Thoracic aorta (tissue), 2 donors: ENCODE results near the gene ADARB1. TPM values are rescaled to one million over a fixed set of nuclear protein-coding genes. Genes with fewer than 3 reads are reported as not detected.

Experiments used
- ATAC-seq: fragments of 150-250 bp; one replicate; pipeline ENCODE4 v1.8.0; 2017; ENCODE audit warnings: low read depth; ENCODE audit not compliant: insufficient number of reproducible peaks, low FRiP score
- DNase-seq: peaks from one replicate; pipeline ENCODE4 v3.0.0-alpha.2; 2020; ENCODE audit warnings: low spot score
- H3K27ac ChIP-seq, 2 donors: fragments of 200-600 bp; sonication (generic); 1 replicate in 1 of 2; 2 replicates in 1 of 2; pipeline ENCODE4 v1.5.1; 2016; ENCODE audit warnings: mild to moderate bottlenecking in 2 of 2, moderate library complexity in 2 of 2
- H3K27me3 ChIP-seq: fragments of 200-600 bp; sonication (generic); replicated peaks from 2 replicates; pipeline ENCODE4 v1.6.0; 2016; ENCODE audit warnings: mild to moderate bottlenecking; ENCODE audit not compliant: insufficient read depth
- H3K36me3 ChIP-seq: fragments of 200-600 bp; sonication (generic); one replicate; pipeline ENCODE4 v1.5.1; 2016
- H3K4me1 ChIP-seq, 2 donors: fragments of 200-600 bp; sonication (generic); 1 replicate in 1 of 2; 2 replicates in 1 of 2; pipeline versions ENCODE4 v1.5.1 to v1.6.0; 2016; ENCODE audit warnings: low read depth in 2 of 2, mild to moderate bottlenecking in 1 of 2; ENCODE audit not compliant: control insufficient read depth in 1 of 2
- H3K4me3 ChIP-seq: fragments of 200-600 bp; sonication (generic); 2 replicates; pipeline ENCODE4 v1.5.1; 2016; ENCODE audit warnings: mild to moderate bottlenecking
- H3K9me3 ChIP-seq: fragments of 200-600 bp; sonication (generic); 2 replicates; pipeline ENCODE4 v1.5.1; 2016
- CTCF ChIP-seq: fragments of 200-600 bp; sonication (generic); IDR thresholded peaks from one replicate; pipeline ENCODE4 v1.5.1; 2019; ENCODE audit warnings: antibody characterized with exemption
- total RNA-seq, 2 donors: library from RNA; depleted of rRNA; stranded (reverse); fragments of >200 nt; gene quantifications; one replicate each; pipeline versions ENCODE4 v1.1.0 to v1.2.3, GENCODE V29; 2016

The ADARB1 gene
- total RNA-seq, 2 donors from 2014 or later: 124 to 201 TPM

GRCh38 chr21:45127937-45128336, 53.6 kb downstream of the ADARB1 start:
- ATAC-seq: no peak
- Histone ChIP-seq H3K9me3 (no peaks in the 10 kb centered on the region), H3K27ac (peak overlapping the region; percentile 81 to 93), H3K27me3 (no peaks in the 10 kb centered on the region), H3K36me3 (no peaks in the 10 kb centered on the region), H3K4me3 (no peak overlapping the region), H3K4me1 (peaks cover 39 to 62% of the 10 kb centered on the region in 2 donors)
- DNase-seq: no peak
- TF ChIP-seq CTCF: no peak

GRCh38 chr21:45128613-45129188, 54.3 kb downstream of the ADARB1 start:
- ATAC-seq: peak; percentile 33
- peak overlapping the region; percentile 11 for H3K4me3 ChIP-seq
- peak; percentile 82 for TF ChIP-seq CTCF

GRCh38 chr21:45129189-45129923, 55.0 kb downstream of the ADARB1 start:
- Histone ChIP-seq H3K4me3 (peak overlapping the region; percentile 62), H3K27ac (peak overlapping the region; percentile 81 to 93), H3K9me3 (no peaks in the 10 kb centered on the region), H3K36me3 (no peaks in the 10 kb centered on the region), H3K27me3 (no peaks in the 10 kb centered on the region), H3K4me1 (peaks cover 42 to 69% of the 10 kb centered on the region in 2 donors)
- ATAC-seq (peak; percentile 5), DNase-seq (no peak)
- TF ChIP-seq CTCF: no peak

More at GRCh38 chr21:45128613-45129188, 54.3 kb downstream of the ADARB1 start:
- no peak for DNase-seq
- H3K36me3 ChIP-seq: no peaks in the 10 kb centered on the region
- H3K9me3 ChIP-seq: no peaks in the 10 kb centered on the region
- no peaks in the 10 kb centered on the region for H3K27me3 ChIP-seq
- H3K4me1 ChIP-seq: peaks cover 42 to 69% of the 10 kb centered on the region in 2 donors
- H3K27ac ChIP-seq: peak overlapping the region; percentile 81 to 93

- Histone ChIP-seq H3K27me3 (no peaks in the 10 kb centered on the region), H3K4me1 (peaks cover 41 to 66% of the 10 kb centered on the region in 2 donors), H3K9me3 (no peaks in the 10 kb centered on the region), H3K27ac (peak overlapping the region; percentile 81 to 93), H3K4me3 (peak overlapping the region; percentile 62), H3K36me3 (peaks cover 7% of the 10 kb centered on the region)
- no peak for TF ChIP-seq CTCF
- DNase-seq (no peak), ATAC-seq (peak; percentile 39)
These were observed 56.0 kb downstream of the ADARB1 start for GRCh38 chr21:45130324-45130774.

- no peak for TF ChIP-seq CTCF
- peak overlapping the region; percentile 81 to 93 for H3K27ac ChIP-seq
These were observed 57.2 kb downstream of the ADARB1 start for GRCh38 chr21:45131537-45131999.

More at GRCh38 chr21:45131537-45131999, 57.2 kb downstream of the ADARB1 start:
- peaks cover 10% of the 10 kb centered on the region for H3K36me3 ChIP-seq
- ATAC-seq: no peak
- peaks cover 39 to 72% of the 10 kb centered on the region in 2 donors for H3K4me1 ChIP-seq
- no peak for DNase-seq
- no peaks in the 10 kb centered on the region for H3K27me3 ChIP-seq
- H3K9me3 ChIP-seq: no peaks in the 10 kb centered on the region
- no peak overlapping the region for H3K4me3 ChIP-seq
